ENCODE data around the gene ZNF423.

Gene ZNF423

GRCh38 chr16:49515861-49516260 lies 340.1 kb downstream of the ZNF423 start:
- DNase-seq, result no peak
- H3K18ac ChIP-seq (ENCODE audit: low read depth in 1 of 2, low read length in 2 of 2), result no peak overlapping the region
- H3K4me3 ChIP-seq (ENCODE audit: insufficient read depth in 1 of 2, low read depth in 1 of 2, low read length in 2 of 2), result no peak overlapping the region
- no peak overlapping the region for H3K27ac ChIP-seq (ENCODE audit: low read length, poor library complexity, severe bottlenecking)
- no peak overlapping the region for H2AFZ ChIP-seq (ENCODE audit: low read depth, low read length)
- no peaks in the 10 kb centered on the region for H3K79me1 ChIP-seq (replicated peaks; ENCODE audit: low read length, poor library complexity, severe bottlenecking)
- no peaks in the 10 kb centered on the region for H3K4me1 ChIP-seq (ENCODE audit: control insufficient read depth, insufficient read depth, low read depth, low read length)
- H3K4me2 ChIP-seq (ENCODE audit: low read length, poor library complexity, severe bottlenecking), result no peak overlapping the region
- H3K23ac ChIP-seq (ENCODE audit: low read length in 2 of 2), result no peak overlapping the region
- no peaks in the 10 kb centered on the region for H3K36me3 ChIP-seq (ENCODE audit: control insufficient read depth in 1 of 2, insufficient read depth in 2 of 2, low read depth in 1 of 2, low read length in 2 of 2)
- H3K9ac ChIP-seq (ENCODE audit: low read length), result no peak overlapping the region
- no peak overlapping the region for H3K14ac ChIP-seq (ENCODE audit: low read length in 2 of 2)
- WGBS, result 85% methylated on average over 12 of the region's 12 CpGs
- no peak overlapping the region for H2BK120ac ChIP-seq (ENCODE audit: low read depth, low read length)
- no peak overlapping the region for H2BK12ac ChIP-seq (ENCODE audit: low read length in 2 of 2)
- no peaks in the 10 kb centered on the region for H3K9me3 ChIP-seq (ENCODE audit: control insufficient read depth, low read length)
- H3K27me3 ChIP-seq (ENCODE audit: control insufficient read depth in 1 of 2, insufficient read depth in 1 of 2, low read length in 2 of 2), result no peaks in the 10 kb centered on the region
- H3K4ac ChIP-seq (ENCODE audit: low read depth in 1 of 2, low read length in 2 of 2), result no peak overlapping the region
- H2BK15ac ChIP-seq (ENCODE audit: low read depth, poor library complexity, severe bottlenecking), result no peak overlapping the region
- H4K8ac ChIP-seq (ENCODE audit: low read length), result no peak overlapping the region
- no peak overlapping the region for H2AK5ac ChIP-seq (ENCODE audit: low read length, severe bottlenecking)
- no peak overlapping the region for H2BK5ac ChIP-seq (ENCODE audit: low read depth, low read length, poor library complexity, severe bottlenecking)
- no peak overlapping the region for H4K91ac ChIP-seq (ENCODE audit: low read length)

- H3K27me3 ChIP-seq (ENCODE audit: control insufficient read depth in 1 of 2, insufficient read depth in 1 of 2, low read length in 2 of 2), result no peaks in the 10 kb centered on the region
- no peak overlapping the region for H3K27ac ChIP-seq (ENCODE audit: low read length, poor library complexity, severe bottlenecking)
- no peaks in the 10 kb centered on the region for H3K4me1 ChIP-seq (ENCODE audit: control insufficient read depth, insufficient read depth, low read depth, low read length)
- H3K18ac ChIP-seq (ENCODE audit: low read depth in 1 of 2, low read length in 2 of 2), result no peak overlapping the region
- no peak overlapping the region for H3K9ac ChIP-seq (ENCODE audit: low read length)
- H3K4me3 ChIP-seq (ENCODE audit: insufficient read depth in 1 of 2, low read depth in 1 of 2, low read length in 2 of 2), result no peak overlapping the region
- H2BK5ac ChIP-seq (ENCODE audit: low read depth, low read length, poor library complexity, severe bottlenecking), result no peak overlapping the region
- no peak overlapping the region for H2BK15ac ChIP-seq (ENCODE audit: low read depth, poor library complexity, severe bottlenecking)
- no peak overlapping the region for H3K23ac ChIP-seq (ENCODE audit: low read length in 2 of 2)
- no peak overlapping the region for H2AFZ ChIP-seq (ENCODE audit: low read depth, low read length)
- H3K79me1 ChIP-seq (replicated peaks; ENCODE audit: low read length, poor library complexity, severe bottlenecking), result no peaks in the 10 kb centered on the region
- WGBS, result 89% methylated on average over 10 of the region's 11 CpGs
- no peak overlapping the region for H4K91ac ChIP-seq (ENCODE audit: low read length)
- no peaks in the 10 kb centered on the region for H3K36me3 ChIP-seq (ENCODE audit: control insufficient read depth in 1 of 2, insufficient read depth in 2 of 2, low read depth in 1 of 2, low read length in 2 of 2)
- H3K4ac ChIP-seq (ENCODE audit: low read depth in 1 of 2, low read length in 2 of 2), result no peak overlapping the region
- no peak for DNase-seq
- H4K8ac ChIP-seq (ENCODE audit: low read length), result no peak overlapping the region
- H2BK12ac ChIP-seq (ENCODE audit: low read length in 2 of 2), result no peak overlapping the region
- H3K9me3 ChIP-seq (ENCODE audit: control insufficient read depth, low read length), result no peaks in the 10 kb centered on the region
- H3K4me2 ChIP-seq (ENCODE audit: low read length, poor library complexity, severe bottlenecking), result no peak overlapping the region
- H2BK120ac ChIP-seq (ENCODE audit: low read depth, low read length), result no peak overlapping the region
- no peak overlapping the region for H3K14ac ChIP-seq (ENCODE audit: low read length in 2 of 2)
- no peak overlapping the region for H2AK5ac ChIP-seq (ENCODE audit: low read length, severe bottlenecking)
Observed at GRCh38 chr16:49515016-49515565, 340.8 kb downstream of the ZNF423 start.

- H3K4me3 ChIP-seq (ENCODE audit: insufficient read depth in 1 of 2, low read depth in 1 of 2, low read length in 2 of 2), result no peak overlapping the region
- no peak overlapping the region for H2BK5ac ChIP-seq (ENCODE audit: low read depth, low read length, poor library complexity, severe bottlenecking)
- H3K18ac ChIP-seq (ENCODE audit: low read depth in 1 of 2, low read length in 2 of 2), result no peak overlapping the region
- DNase-seq, result no peak
- H2BK120ac ChIP-seq (ENCODE audit: low read depth, low read length), result no peak overlapping the region
- 89% methylated on average over 24 of the region's 24 CpGs for WGBS
- H2BK12ac ChIP-seq (ENCODE audit: low read length in 2 of 2), result no peak overlapping the region
- H3K4me1 ChIP-seq (ENCODE audit: control insufficient read depth, insufficient read depth, low read depth, low read length), result no peaks in the 10 kb centered on the region
- no peak overlapping the region for H3K9ac ChIP-seq (ENCODE audit: low read length)
- no peaks in the 10 kb centered on the region for H3K36me3 ChIP-seq (ENCODE audit: control insufficient read depth in 1 of 2, insufficient read depth in 2 of 2, low read depth in 1 of 2, low read length in 2 of 2)
- no peaks in the 10 kb centered on the region for H3K79me1 ChIP-seq (replicated peaks; ENCODE audit: low read length, poor library complexity, severe bottlenecking)
- H3K14ac ChIP-seq (ENCODE audit: low read length in 2 of 2), result no peak overlapping the region
- no peaks in the 10 kb centered on the region for H3K27me3 ChIP-seq (ENCODE audit: control insufficient read depth in 1 of 2, insufficient read depth in 1 of 2, low read length in 2 of 2)
- H3K4me2 ChIP-seq (ENCODE audit: low read length, poor library complexity, severe bottlenecking), result no peak overlapping the region
- no peak overlapping the region for H4K8ac ChIP-seq (ENCODE audit: low read length)
- H3K4ac ChIP-seq (ENCODE audit: low read depth in 1 of 2, low read length in 2 of 2), result no peak overlapping the region
- H3K23ac ChIP-seq (ENCODE audit: low read length in 2 of 2), result no peak overlapping the region
- no peak overlapping the region for H2AK5ac ChIP-seq (ENCODE audit: low read length, severe bottlenecking)
- no peak overlapping the region for H2AFZ ChIP-seq (ENCODE audit: low read depth, low read length)
- no peak overlapping the region for H4K91ac ChIP-seq (ENCODE audit: low read length)
- H3K27ac ChIP-seq (ENCODE audit: low read length, poor library complexity, severe bottlenecking), result no peak overlapping the region
- H2BK15ac ChIP-seq (ENCODE audit: low read depth, poor library complexity, severe bottlenecking), result no peak overlapping the region
- H3K9me3 ChIP-seq (ENCODE audit: control insufficient read depth, low read length), result no peaks in the 10 kb centered on the region
Observed at GRCh38 chr16:49514073-49514980, 341.6 kb downstream of the ZNF423 start.

GRCh38 chr16:49513040-49513439 lies 342.9 kb downstream of the ZNF423 start:
- H3K23ac ChIP-seq (ENCODE audit: low read length in 2 of 2), result no peak overlapping the region
- H2BK15ac ChIP-seq (ENCODE audit: low read depth, poor library complexity, severe bottlenecking), result no peak overlapping the region
- no peaks in the 10 kb centered on the region for H3K27me3 ChIP-seq (ENCODE audit: control insufficient read depth in 1 of 2, insufficient read depth in 1 of 2, low read length in 2 of 2)
- H4K91ac ChIP-seq (ENCODE audit: low read length), result no peak overlapping the region
- H3K36me3 ChIP-seq (ENCODE audit: control insufficient read depth in 1 of 2, insufficient read depth in 2 of 2, low read depth in 1 of 2, low read length in 2 of 2), result no peaks in the 10 kb centered on the region
- no peak for DNase-seq
- H2AK5ac ChIP-seq (ENCODE audit: low read length, severe bottlenecking), result no peak overlapping the region
- no peak overlapping the region for H2BK120ac ChIP-seq (ENCODE audit: low read depth, low read length)
- H3K4me2 ChIP-seq (ENCODE audit: low read length, poor library complexity, severe bottlenecking), result no peak overlapping the region
- no peaks in the 10 kb centered on the region for H3K79me1 ChIP-seq (replicated peaks; ENCODE audit: low read length, poor library complexity, severe bottlenecking)
- no peaks in the 10 kb centered on the region for H3K9me3 ChIP-seq (ENCODE audit: control insufficient read depth, low read length)
- H4K8ac ChIP-seq (ENCODE audit: low read length), result no peak overlapping the region
- no peak overlapping the region for H2BK5ac ChIP-seq (ENCODE audit: low read depth, low read length, poor library complexity, severe bottlenecking)
- no peaks in the 10 kb centered on the region for H3K4me1 ChIP-seq (ENCODE audit: control insufficient read depth, insufficient read depth, low read depth, low read length)
- no peak overlapping the region for H3K9ac ChIP-seq (ENCODE audit: low read length)
- H3K14ac ChIP-seq (ENCODE audit: low read length in 2 of 2), result no peak overlapping the region
- no peak overlapping the region for H3K18ac ChIP-seq (ENCODE audit: low read depth in 1 of 2, low read length in 2 of 2)
- no peak overlapping the region for H2AFZ ChIP-seq (ENCODE audit: low read depth, low read length)
- WGBS, result 90% methylated on average over 5 of the region's 7 CpGs
- H3K4ac ChIP-seq (ENCODE audit: low read depth in 1 of 2, low read length in 2 of 2), result no peak overlapping the region
- H3K4me3 ChIP-seq (ENCODE audit: insufficient read depth in 1 of 2, low read depth in 1 of 2, low read length in 2 of 2), result no peak overlapping the region
- H3K27ac ChIP-seq (ENCODE audit: low read length, poor library complexity, severe bottlenecking), result no peak overlapping the region
- no peak overlapping the region for H2BK12ac ChIP-seq (ENCODE audit: low read length in 2 of 2)

All from mesenchymal stem cell (in vitro differentiated cells and primary cell).